NCI-H2081 treated with DMSO at 0.1 percent for 48 hours (cell line): ENCODE measurements around the gene CAMK2N1.

Source experiments
- DNase-seq: peaks from one replicate; lab custom pipeline; 2025; lab: John Stamatoyannopoulos, UW

The CAMK2N1 gene

GRCh38 chr1:20478057-20478635 lies 7.9 kb downstream of the CAMK2N1 start:
- no peak for DNase-seq

GRCh38 chr1:20477348-20478056 lies 8.5 kb downstream of the CAMK2N1 start:
- no peak for DNase-seq

DNA sequence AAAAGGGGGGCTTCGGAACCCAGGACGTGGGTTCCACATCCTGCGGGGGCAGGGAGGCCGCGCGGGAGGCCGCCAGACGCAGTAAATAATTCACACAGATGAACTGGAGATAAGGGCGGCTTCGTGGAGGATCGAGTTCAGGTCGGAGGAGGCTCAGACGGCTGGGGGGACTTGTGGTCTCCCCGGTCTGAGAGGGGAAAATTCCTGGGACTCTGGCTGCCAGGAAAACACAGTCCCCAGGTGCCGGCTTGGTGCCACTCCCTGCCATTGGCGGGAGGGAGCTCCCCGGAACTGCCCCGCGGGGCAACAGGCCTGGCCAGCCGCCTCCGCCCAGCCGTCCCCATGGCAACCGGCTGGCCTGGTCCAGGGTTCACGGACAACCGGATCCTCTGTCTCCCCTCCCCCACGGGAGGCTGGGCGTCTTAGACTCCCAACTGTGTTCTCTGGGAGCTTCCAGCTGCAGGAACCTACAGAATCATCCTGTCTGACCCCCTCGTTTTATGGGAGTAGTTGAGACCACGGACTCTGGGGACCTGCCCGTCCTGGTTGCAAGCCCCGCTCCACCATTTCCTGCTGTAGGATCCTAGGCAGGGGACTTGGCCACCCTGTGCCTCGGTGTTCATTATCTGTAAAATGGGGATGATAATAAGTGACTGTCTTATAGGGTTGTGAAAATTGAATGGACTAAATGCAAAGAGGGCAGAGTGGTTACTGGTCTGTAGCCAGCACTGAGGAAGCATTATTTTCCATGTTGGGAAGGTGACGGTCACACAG lies 9.6 kb downstream of the CAMK2N1 start:
- DNase-seq, result no peak

- no peak for DNase-seq
Measured at GRCh38 chr1:20474996-20475395, 11.0 kb downstream of the CAMK2N1 start.

DNA sequence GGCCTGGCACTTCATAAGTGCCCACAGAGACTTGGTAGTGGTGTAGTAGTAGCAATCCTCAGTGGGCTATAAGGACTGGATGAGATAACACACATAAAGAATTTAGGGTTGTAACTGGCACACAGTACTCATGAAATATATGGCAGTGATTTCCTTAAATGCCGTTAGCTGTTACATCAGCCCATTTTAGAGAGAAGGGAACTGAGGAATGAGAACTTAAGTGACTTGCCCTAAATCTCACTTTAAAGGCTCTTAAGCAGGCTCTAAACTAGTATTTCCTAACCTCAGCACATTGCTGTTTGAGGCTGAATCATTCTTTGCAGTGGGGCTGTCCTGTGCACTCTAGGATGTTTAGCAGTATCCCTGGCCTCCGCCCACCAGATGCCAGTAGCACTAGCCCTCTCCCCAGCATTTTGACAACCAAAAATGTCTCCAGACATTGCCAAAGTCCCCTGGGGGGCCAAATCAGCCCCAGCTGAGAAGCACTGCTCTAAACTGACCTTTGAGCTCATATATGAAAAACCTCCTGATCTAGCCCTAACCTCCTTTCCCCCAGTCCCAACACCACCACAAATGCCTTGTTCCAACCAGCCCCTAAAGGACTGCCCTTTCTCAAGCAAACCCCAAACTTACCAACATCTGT lies 11.6 kb downstream of the CAMK2N1 start:
- DNase-seq, result no peak

- no peak for DNase-seq
Measured at GRCh38 chr1:20473894-20474293, 12.1 kb downstream of the CAMK2N1 start.

DNA sequence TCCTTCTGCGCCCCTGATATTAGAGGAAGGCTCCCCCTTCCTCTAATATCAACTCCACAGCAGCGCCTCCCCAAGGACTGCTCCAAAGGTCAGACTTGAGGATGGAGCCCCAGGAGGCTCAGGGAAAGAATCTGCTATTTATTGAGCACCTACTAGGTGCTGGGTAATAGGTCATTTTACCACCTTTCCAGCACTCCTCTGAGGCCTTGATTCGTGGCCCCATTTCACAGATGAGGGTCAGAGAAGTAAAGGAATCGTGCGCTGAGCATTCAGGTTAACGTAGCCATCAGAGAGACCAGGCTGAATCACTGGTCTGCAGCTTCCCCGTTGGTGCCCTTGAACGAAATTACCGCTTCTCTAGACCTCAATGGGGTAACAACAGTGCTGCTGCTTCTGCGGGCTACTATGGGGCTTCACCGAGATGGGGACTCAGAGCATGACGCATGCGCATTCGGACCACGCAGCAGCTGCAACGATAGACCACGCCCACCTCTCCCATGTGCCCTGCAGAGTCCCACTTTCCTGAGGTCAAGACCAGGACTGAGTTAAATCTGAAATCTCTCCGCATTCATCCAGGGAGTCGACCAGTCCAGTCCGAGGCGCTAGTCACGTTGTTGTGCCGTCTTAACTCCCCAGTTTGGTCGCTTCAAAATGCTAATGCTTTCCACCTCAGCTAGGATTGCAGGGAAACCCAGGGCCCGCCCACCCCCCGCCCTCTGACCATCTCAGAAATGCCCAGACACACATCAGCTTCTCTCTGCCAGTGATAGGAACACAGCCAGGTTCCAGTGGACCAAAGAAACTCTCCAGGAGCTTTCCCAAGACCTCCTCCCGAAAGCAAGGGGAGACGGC lies 12.9 kb downstream of the CAMK2N1 start:
- DNase-seq, result no peak

DNA sequence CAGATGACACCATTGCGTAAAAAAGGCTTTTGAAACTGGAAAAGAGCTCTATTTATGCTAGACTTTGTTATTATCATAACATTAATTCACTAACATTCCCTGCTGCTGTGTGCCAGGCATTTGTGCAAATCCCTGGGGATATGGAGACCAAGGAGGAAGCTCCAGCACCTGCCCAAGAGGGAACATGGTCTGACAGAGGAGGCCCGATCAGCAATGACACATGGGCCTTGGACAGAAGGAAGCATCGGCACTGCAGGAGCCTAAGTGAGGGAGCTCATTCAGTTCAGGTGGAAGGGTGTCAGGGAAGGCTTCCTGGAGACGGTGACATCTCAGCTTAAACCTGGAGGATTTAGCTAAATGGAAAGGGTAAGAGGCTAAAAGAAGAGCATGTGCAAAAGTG lies 13.9 kb downstream of the CAMK2N1 start:
- no peak for DNase-seq

GRCh38 chr1:20470194-20470593 lies 15.8 kb downstream of the CAMK2N1 start:
- DNase-seq, result no peak

DNA sequence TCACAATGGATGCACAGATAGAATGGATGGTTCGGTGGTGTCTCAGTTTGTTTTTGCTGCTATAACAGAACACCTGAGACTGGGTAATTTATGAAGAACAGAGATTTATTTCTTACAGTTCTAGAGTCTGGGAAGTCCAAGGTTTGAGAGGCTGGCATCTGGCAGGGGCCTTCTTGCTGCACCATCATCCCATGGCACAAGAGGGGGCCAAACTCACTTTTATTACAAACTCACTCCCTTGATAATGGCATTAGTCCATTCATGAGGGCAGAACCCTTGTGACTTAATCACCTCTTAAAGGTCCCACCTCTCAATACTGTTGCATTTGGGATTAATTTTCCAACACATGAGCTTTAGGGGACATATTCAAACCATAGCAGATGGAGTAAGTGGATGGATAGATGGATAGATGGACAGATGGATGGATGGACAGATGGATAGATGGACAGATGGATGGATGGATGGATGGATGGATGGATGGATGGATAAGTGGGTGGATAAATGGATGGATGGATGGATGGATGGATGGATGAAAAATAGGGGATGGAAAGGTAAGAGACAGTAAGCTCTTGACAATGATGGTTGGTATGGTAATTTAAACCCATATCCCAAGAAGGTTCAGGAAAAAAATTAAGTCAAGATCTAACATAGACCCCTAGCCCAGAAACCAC lies 16.5 kb downstream of the CAMK2N1 start:
- DNase-seq, result no peak

- no peak for DNase-seq
Measured at GRCh38 chr1:20466273-20466672, 19.7 kb downstream of the CAMK2N1 start.

GRCh38 chr1:20465187-20465586 lies 20.8 kb downstream of the CAMK2N1 start:
- DNase-seq, result no peak

DNA sequence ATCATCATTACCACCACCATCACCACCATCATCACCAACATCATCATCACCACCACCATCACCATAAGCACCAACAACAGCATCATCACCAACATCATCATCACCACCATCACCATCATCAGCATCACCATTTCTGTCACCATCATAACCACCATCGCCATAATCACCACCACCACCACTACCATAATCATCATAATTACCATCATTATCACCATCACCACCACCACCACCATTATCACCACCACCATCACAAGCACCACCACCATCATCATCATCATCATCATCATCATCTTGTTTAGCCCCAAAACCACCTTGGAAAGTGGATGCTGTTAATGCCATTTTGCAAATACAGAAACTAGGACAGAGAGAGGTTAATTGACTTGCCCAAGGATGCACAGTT lies 22.5 kb downstream of the CAMK2N1 start:
- DNase-seq, result no peak

DNA sequence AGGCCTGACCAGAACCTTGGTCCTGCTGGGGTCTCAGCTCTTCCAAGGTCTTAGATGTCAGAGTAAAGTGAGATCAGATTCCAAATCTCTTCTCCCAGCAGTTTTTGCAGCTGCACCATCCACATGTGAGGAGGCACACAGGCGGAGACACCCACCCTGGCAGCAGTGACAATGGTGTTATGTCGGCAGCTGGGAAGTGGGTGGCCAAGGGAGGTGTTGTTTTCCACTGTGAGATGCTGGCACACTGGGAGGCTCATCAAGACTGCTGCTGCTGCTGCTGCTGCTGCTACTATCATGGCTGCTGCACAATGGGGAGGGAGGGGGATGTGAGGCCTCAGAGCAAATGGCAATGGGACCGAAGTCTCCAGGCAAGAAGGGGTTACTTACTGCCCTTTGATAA lies 23.6 kb downstream of the CAMK2N1 start:
- DNase-seq, result no peak

- no peak for DNase-seq
Measured at GRCh38 chr1:20458717-20459116, 27.3 kb downstream of the CAMK2N1 start.

GRCh38 chr1:20454004-20454403 lies 32.0 kb downstream of the CAMK2N1 start:
- DNase-seq, result no peak

GRCh38 chr1:20449735-20450311 lies 36.2 kb downstream of the CAMK2N1 start:
- DNase-seq, result no peak

DNA sequence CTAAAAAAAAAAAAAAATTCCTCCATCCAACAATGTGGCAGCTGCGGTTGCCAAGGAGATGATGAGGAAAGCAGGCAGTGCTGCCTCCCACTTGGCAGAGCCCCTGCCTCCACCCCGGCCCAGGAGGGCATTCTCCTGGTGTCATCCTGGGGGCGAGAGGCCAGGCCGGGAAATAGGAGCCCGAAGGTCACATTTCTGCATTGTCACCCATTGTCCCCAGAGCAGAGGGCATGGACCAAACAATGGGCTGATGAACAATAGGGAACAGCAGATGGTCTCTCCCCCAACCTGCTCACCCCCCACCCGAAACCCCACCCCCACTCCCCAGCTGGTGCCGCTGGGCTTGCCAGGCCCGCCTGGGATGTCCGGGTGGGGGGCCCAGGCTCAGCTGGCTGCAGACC lies 37.3 kb downstream of the CAMK2N1 start:
- DNase-seq, result no peak

DNA sequence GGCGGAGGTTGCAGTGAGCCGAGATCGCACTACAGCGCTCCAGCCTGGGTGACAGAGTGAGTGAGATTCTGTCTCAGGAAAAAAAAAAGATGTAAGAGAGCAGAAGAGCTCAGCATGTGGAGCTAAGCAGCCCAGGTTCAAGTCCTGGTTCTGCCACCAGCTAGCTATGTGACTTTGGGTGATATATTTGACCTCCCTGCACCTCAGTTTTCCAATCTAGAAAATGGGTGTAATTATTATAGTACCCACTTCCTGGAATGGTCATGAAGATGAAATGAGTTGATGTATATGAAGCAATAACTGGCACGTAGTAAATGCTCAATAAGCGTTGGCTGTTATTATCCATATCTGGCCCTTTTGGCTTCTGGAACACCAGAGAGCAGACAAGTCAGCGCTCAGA lies 38.2 kb downstream of the CAMK2N1 start:
- no peak for DNase-seq

DNA sequence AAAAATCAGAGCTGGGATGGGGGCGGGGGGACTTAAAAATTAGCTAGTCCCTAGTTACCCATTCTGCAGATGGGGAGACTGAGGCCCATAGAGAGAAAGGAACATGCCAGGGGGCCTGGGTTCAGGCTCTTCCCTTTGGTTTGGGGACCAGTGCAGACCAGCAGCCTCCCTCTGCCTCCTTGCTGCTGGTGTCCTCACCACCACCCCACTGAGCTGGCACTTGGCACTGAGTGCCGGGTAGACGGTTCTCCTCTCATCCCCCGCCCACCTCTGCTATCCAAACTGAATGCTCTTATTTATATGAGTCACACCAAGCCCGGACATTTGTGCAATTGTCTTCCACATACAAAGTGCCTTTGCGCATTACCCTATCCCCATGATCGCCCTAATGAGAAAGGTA lies 39.2 kb downstream of the CAMK2N1 start:
- DNase-seq, result no peak

- no peak for DNase-seq
Measured at GRCh38 chr1:20445956-20446355, 40.1 kb downstream of the CAMK2N1 start.
